Suprapubic skin (tissue), 3 donors: ENCODE results near the gene SERAC1.

Experiments
- POLR2A ChIP-seq, 2 donors: fragments of 450-650 bp; IDR thresholded peaks; one replicate each; pipeline ENCODE4 v1.6.1; 2017; ENCODE audit warnings: antibody characterized with exemption in 2 of 2, mild to moderate bottlenecking in 2 of 2, moderate library complexity in 2 of 2
- TF ChIP-seq, protein P1 (sequence below), 2 donors: fragments of 200-600 bp in 1 of 2; fragments of 450-650 bp in 1 of 2; sonication (generic) in 1 of 2; IDR thresholded peaks; one replicate each; pipeline ENCODE4 v1.5.1; 2016 to 2019; ENCODE audit warnings: antibody characterized with exemption in 2 of 2, mild to moderate bottlenecking in 1 of 2, moderate library complexity in 1 of 2

DNA sequence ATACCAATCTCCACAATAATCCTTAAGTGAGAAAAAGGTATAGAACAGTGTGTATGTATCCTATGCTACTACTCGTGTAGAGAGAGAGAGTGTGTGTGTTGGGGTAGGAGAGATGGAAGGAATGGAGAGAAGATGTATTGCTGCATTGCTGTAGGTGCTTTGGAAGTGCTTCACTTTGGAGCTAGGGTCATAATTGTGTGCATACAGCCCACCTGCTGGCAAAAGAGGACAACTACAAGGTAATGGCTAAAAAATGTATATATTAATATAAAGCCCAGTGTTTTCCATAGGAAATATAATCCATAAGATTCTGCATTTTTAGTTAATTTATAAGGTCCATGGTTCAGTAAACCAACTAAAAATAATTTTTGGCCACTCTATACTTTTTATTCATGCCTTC lies 36.1 kb downstream of the SERAC1 start:
- TF ChIP-seq POLR2A (IDR thresholded peaks at IDR 0.05), result no peak
- TF ChIP-seq, protein P1, sequence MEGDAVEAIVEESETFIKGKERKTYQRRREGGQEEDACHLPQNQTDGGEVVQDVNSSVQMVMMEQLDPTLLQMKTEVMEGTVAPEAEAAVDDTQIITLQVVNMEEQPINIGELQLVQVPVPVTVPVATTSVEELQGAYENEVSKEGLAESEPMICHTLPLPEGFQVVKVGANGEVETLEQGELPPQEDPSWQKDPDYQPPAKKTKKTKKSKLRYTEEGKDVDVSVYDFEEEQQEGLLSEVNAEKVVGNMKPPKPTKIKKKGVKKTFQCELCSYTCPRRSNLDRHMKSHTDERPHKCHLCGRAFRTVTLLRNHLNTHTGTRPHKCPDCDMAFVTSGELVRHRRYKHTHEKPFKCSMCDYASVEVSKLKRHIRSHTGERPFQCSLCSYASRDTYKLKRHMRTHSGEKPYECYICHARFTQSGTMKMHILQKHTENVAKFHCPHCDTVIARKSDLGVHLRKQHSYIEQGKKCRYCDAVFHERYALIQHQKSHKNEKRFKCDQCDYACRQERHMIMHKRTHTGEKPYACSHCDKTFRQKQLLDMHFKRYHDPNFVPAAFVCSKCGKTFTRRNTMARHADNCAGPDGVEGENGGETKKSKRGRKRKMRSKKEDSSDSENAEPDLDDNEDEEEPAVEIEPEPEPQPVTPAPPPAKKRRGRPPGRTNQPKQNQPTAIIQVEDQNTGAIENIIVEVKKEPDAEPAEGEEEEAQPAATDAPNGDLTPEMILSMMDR (IDR thresholded peaks at IDR 0.05), result no peak
